Right forelimb (tissue), 1 donor: ENCODE measurements around the gene SPSB1.

Source experiments
- DNase-seq: peaks from one replicate; pipeline ENCODE4 v3.0.0-alpha.2; 2018

The SPSB1 gene

GRCh38 chr1:9320520-9321479, 28.1 kb downstream of the SPSB1 start:
- DNase-seq = no peak

- no peak for DNase-seq
Measured at GRCh38 chr1:9321480-9321849, 28.8 kb downstream of the SPSB1 start.

- DNase-seq = no peak
Measured at GRCh38 chr1:9321986-9322660, 29.4 kb downstream of the SPSB1 start.

GRCh38 chr1:9322661-9323244, 30.1 kb downstream of the SPSB1 start:
- no peak for DNase-seq

GRCh38 chr1:9324246-9325096, 31.8 kb downstream of the SPSB1 start:
- DNase-seq = no peak

DNA sequence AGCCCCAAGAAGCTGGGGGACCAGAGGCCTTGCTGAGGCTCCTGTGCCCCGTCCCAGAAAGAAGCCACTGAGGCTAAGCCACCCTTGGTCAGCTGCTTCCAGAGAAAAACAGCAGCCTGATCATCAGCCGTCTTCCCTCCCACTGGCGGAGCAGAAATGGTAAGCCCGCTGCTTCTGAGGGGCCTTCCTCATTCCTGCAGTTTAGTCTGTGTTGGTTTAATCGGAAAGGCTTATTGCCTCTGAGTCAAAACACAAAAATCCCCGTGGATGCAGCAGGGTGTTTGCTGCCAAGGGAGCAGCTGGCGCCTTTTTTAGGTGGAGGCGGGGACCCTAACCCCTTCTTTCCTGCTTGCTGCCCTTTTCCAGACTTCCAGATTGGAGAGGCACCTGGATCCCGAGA, 33.9 kb downstream of the SPSB1 start:
- DNase-seq = no peak

DNA sequence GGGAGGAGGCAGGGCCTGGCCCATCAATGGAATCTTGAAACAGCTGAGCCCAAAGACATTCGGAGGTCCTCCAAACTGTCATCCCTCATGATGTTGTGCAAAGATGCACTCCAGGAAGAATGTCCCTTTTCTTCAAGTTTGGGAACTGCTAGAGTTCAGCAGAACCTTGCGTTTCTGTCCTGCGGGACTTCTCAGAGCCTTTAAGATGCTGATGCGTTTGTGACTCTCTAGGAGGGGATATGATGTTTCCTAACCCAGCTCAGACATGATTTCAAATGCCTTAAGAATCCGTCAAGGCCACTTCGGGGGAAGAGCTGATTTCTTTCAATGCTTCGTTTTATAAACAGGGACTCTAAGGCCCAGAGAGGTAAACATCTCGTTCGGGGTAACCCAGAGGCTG, 35.5 kb downstream of the SPSB1 start:
- DNase-seq = no peak

DNA sequence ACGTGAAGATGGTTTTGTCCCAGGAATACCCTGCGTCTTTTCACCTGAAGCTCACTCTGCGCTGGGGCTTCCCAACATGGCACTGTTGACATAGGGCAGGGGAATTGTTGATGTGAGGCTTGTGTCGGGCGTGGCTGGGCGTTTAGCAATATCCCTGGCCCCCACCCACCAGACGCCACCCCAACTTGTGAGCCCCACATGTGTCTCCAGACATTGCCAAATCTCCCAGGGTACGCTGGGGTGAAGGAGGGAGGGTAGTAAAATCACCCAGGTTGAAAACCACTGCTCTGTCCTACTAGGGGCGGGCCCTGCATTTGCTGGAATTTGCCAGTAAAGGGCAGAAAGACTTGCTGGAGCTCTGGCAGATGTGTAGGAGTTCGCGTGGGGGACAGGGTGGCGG, 36.0 kb downstream of the SPSB1 start:
- no peak for DNase-seq

DNA sequence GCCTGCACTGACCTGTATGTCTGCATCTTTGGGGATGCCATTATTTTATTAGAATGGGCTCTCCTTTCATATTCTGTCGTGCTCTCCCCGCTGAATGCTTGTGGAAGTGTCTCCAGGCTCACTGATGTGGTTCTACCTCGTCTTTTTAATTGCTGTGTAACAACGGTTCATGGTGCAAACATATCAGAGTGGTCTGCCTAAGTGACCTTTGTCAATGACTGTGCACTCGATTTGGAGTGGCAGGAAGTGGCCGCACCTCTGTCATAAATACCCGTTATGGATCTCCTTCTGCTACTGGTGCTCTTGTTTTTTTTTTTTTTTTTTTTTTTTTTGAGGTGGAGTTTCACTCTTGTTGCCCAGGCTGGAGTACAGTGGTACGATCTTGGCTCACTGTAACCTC, 38.3 kb downstream of the SPSB1 start:
- no peak for DNase-seq

- DNase-seq = no peak
Measured at GRCh38 chr1:9331558-9332346, 39.1 kb downstream of the SPSB1 start.

- DNase-seq = no peak
Measured at GRCh38 chr1:9332513-9333143, 39.9 kb downstream of the SPSB1 start.

DNA sequence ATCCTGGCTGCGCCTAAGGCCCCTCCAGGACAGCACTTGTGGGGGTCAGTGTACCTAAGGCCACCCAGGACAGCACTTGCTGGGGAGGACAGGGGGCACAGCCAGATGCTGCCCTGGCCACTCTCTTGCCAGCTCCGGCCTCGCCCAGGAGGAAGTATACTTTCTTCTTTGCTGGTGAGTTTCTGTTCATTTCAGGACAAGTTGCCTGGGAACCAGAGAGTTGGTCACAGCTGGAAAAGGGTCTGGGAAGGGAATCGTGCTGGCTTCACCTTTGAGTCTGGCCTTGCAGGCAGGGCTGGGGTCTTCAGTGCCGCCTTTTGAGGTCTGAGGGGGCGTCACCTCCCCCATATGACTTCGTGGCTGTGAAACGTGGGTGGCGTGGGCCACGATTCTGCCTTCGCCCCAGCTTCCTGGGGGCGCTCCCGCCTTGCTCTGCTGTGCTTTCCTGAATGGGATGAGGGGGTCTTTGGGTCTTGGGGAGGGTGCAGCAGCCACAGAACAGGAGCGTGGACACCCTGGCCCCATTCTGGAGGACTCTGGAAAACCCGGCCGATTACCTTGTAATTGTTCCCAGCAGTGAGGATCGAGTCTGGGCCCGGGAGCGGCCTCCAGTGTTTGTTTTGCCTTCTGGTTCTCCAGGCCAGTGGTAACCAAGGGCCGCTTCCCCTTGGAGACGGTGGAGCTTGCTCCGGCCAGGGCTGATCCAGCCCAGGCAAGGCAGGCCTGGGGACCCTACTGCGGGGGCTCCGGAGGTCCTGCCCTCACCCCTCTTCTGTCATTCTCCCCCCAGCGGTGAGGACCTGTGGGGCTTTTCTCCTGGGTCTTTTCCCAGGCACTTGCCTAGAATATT, 45.9 kb downstream of the SPSB1 start:
- DNase-seq = peak; percentile 83

DNA sequence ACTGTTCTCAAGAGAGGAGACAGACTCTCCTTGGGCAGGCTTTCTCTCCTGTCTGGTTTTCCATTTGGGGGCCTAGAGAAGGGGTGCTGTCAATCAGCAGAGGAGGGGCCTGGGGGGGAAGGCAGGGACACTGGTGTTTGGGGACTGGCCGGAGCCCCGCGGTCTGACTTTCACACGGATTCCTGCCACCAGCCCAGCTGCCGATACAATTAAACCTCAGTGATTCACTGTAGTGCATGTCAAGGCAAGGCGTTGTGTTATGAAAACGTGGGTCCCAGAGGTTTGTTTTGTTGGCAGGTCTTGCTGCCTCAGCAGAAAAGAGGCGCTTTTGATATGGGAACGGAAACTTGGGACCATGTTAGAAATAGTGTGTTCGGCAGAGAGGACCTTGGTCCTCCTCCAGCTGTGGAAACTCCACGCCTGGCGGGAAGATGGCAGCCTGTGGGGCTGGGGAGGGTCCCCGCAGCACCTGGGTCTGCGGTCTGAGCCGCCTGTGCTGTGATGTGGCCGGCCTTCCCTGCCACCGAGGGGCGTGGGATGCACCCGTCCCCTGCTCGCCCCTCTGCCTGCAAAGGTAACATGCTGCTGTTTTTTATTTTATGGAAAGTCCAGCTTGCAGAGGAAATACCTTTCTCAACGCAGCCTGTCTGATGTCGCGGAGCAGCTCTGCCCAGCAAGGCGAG, 47.6 kb downstream of the SPSB1 start:
- peak; percentile 62 for DNase-seq

- no peak for DNase-seq
Measured at GRCh38 chr1:9340864-9341263, 48.2 kb downstream of the SPSB1 start.

DNA sequence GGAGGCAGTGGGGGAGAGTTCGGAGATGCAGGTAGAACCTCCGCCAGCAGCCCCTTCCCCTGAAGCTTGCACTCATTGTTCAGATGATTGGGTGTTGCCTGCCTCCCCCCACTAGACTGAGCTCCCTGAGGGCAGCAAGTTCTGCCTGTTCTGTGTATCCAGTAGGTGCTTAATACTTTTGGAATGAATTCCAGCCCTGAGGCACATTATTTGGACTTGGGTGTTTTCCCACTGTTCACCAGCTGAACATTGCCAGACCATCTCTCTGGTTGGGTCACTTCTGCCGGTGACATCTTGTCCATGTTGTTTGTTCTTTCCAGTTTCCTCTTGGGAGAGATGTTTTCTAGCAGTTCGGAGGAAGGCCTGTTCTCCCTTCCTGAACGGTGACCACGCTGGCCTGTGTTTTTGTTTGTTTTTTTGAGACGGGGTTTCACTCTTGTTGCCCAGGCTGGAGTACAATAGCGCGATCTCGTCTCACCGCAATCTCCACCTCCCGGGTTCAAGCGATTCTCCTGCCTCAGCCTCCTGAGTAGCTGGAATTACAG, 48.7 kb downstream of the SPSB1 start:
- DNase-seq = no peak

- no peak for DNase-seq
Measured at GRCh38 chr1:9343269-9343668, 50.6 kb downstream of the SPSB1 start.

DNA sequence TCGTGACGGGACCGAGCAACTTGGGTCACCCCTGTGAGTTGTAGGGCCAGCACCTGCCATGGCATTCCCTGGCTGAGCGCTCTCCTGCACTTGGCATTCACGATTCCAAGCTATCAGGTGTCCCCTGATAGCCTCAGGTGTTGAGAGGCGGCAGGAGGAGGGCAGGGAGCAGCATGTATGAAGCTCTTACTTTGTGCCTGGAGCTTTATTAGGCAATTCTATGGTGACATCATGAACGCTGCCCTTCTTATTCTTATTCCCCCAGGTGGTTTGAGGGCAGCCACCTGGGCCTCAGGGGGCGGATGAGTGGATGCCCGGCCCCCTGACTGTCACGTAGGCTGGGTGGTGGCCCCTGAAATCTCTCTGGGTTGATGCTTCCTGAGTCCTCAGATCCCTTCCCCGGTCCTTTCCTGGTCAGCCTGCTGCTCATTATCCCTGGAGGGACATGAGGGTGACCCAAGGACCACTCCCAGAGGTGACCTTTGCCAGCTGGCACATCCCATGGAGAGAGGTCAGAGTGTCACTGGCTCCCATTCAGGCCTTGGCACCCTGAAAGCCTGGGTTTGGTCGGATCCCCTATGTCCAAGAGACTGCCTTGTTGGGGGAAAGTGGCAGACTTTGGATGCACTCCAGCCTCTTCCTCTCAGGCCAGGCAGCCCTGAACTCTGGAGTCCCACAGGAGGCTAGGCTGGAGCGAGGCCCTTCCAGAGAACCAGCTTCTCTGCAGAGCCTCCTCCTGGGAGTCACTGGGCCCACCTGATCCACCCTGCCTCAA, 51.9 kb downstream of the SPSB1 start:
- DNase-seq = no peak

DNA sequence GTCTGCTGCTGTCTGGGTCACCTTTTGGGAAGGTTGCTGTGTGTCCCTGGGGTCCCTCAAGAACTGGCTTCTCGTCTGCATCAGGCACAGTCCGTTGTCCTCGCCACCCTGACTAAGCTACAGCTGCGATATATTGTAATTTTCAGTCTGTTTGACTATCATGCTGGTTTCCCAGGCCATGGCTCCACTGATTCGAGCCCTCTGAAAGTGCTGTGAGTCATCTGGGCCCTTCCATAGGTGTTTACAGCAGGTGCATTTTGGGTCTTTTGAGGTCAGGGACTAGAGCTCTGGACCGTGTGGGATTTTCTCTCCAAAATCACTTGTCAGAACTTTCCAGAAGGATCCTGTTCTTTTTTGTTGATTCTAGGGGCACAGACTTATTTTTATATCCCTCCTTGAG, 52.8 kb downstream of the SPSB1 start:
- DNase-seq = no peak

GRCh38 chr1:9345922-9346321, 53.2 kb downstream of the SPSB1 start:
- no peak for DNase-seq
